Right renal pelvis (tissue), 4 donors: ENCODE measurements around the gene HRNR. TPM values are rescaled to one million over a fixed set of nuclear protein-coding genes. Genes with fewer than 3 reads are reported as not detected.

Source experiments
- DNase-seq, 4 donors: peaks; one replicate each; pipeline ENCODE4 v3.0.0-alpha.2; 2013; ENCODE audit warnings: low read depth in 4 of 4, low spot score in 3 of 4, missing footprints in 1 of 4
- polyA plus RNA-seq, 4 donors: library from polyadenylated mRNA; unstranded; fragments of 120-200 nt; gene quantifications; one replicate each; pipeline ENCODE4 v1.2.1, GENCODE V29; 2013; ENCODE audit not compliant: insufficient read length in 4 of 4

The HRNR gene
- polyA plus RNA-seq, 4 donors, result 0.19 to 1.0 (median 0.55) TPM

DNA sequence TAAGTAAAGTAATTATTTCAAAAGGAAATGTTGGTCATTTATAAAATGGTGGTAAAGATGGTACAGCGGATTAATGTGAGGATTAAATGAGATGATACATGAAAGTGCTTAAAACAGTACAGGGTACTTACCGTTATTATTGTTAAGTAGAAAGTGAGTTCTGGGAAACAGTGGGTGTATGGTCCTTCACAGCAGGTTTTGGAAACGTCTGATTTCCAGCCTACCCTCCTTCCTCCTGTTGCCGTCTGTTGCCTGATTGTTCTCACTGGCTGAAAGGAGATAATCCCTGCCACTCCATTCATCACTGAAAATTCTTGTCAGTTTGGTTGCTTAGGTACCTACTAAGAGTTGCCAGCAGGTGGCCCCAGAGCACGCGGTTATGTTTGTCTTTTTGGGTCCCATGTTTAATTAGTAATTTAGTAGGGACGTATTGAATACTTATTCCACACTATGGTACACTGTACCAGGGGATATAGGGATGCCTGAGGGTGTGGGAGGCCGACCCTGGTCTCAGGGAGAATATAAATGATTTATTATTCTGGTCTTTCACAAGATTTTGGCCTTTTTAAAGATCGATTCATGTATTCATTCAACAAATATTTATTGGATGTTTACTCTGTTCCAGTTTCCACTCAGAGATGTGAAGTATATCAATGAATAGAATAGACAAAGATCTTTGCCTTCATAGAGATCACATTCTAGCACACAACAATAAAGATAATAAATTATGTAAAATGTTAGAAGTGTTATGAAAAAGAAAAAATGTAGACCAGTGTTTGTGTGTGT, 34.1 kb downstream of the HRNR start:
- DNase-seq, result peak; percentile 20 to 47 (median 36)

GRCh38 chr1:152188673-152189591, 35.1 kb downstream of the HRNR start:
- peak; percentile 32 to 44 (median 35) for DNase-seq

- DNase-seq, result no peak
Measured at GRCh38 chr1:152186556-152187285, 37.3 kb downstream of the HRNR start.

GRCh38 chr1:152185544-152186391, 38.2 kb downstream of the HRNR start:
- peak in 1 of 4 donors; percentile 10 for DNase-seq

DNA sequence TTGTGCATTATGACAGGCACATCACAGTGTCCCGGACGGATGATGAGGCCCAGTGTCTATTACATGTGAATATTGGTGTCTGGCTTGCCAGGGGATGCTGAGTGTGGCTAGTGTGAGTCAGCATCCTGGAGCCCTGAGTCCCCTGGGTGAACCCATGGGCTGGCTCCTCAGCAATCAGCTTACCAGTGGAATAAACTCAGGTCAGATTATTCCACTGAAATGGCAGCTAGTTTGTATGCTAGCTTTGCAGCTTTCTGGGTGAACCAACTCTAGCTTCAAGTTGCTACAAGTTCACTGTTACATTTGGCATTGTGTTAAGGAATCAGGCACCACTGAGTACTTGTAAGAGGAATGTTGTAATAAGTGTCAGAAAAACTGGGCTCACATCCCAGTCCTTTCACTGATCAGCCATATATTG, 41.0 kb downstream of the HRNR start:
- DNase-seq, result no peak

DNA sequence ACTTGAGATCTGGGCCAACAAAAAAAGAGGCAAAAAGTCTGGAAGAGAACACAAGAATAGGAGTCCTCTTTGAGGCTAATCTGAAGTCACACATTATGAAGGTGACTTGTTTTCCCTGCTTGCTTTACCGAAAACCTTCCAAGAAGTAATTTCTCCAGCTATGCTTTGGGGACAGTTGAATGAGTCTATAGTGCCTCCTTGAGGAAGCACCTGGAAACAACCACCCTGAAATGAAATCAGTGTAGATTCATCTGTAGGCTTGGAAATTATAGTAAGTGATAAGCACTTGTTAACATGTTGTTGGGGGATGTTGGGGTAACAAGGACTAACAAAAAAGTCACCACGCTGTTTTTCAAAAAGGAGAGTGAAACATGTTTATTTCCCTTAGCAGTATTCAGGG, 41.6 kb downstream of the HRNR start:
- DNase-seq, result no peak

DNA sequence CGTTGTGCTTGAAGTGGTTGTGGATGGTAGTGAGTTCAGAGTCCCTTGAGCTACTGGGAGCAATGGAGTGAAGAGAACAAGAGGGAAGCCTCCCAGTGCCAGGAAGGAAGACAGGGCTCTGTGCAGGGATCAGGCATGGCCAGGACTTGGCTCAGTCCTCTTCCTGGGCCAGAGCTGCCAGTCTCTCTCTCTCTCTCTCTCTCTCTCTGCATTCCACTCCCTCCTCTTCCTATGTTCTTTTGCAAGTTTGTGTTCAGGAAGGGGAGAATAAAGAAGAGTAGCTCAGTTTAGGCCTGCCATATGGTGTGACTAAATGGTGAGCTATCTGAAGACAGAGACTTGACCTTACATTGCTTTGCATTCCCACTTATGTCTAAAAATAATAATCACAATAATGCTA, 44.4 kb downstream of the HRNR start:
- no peak for DNase-seq

DNA sequence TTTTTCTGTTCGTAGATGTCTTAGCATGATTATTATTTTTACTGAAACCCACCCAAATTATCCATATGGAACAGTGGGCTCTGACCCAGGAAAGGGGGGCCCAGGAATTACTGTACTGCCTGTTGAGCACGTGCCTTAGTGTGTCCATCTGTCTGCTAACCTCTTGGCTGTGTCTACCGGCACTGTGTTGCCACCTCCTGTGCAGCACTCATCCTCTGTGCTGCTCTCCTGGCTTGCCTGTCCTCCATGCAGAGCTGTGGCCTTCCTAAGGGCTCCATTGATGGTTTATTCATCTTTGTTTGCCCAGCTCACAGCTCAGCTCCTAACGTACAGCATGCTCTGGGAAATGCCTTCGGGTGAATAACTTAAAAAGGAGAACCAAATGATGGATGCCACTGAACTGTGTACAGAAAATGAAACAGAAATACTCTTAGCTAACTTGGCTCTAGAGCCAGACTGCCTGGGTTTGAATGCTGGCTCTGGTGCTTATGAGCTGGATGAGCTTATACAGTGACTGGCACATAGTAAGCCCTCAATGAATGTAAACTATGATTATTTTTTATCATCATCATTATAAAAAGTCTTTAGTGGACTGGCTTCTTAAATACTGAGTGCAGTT, 53.6 kb downstream of the HRNR start:
- DNase-seq, result no peak

DNA sequence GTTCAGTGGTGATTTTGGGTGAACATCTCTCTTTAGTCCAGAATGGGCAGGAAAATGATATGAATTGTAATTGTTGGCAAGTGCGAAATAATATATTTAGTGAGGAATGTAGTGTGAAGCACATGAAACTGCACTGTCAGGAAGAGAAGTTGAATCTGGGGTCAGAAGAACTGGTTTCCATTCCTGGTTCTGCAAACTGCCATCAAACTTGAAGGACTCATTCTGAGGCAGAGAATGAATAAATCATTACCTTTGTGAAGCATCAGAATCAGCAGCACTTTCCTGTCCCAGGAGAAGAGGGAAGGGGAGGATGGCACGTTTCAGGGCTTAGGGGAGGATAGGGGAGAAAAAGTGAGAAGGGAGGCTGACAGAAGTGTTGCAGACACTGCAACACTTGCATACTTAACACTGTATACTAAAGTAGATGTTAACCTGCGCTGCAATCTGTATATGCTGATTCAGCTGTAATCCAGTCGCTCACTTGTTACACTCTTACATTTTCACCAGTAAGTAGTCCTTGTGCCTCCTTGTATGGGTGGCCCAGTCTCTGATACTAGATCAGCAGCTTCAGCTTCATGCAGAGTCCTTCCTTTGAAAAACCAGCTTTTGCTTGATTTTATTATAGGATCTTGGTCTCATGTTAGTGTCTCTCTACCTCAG, 54.5 kb downstream of the HRNR start:
- no peak for DNase-seq

- DNase-seq, result no peak
Measured at GRCh38 chr1:152168535-152168868, 55.5 kb downstream of the HRNR start.

- DNase-seq, result no peak
Measured at GRCh38 chr1:152167835-152168534, 56.0 kb downstream of the HRNR start.

DNA sequence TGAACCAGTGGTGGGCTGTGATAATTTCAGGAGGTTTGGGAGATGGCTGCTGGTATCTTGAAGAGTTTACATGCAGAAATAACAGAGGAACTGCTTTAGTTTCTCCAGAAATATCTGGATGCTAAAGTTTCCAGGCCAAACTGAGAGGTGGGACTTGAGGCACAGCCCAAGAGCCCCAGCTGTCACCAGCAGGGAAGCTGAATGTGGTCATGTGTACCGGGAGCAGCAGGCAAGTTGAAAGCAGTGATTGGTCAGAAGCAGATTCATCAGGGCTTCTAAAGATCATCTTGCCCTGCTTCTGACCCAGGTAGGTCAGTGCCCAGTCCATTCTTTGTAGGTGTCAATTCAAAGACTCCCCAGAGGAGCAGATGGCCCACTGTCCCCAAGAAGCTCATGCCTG, 57.0 kb downstream of the HRNR start:
- DNase-seq, result no peak

GRCh38 chr1:152165286-152166077, 58.5 kb downstream of the HRNR start:
- no peak for DNase-seq

GRCh38 chr1:152164517-152165136, 59.4 kb downstream of the HRNR start:
- no peak for DNase-seq

DNA sequence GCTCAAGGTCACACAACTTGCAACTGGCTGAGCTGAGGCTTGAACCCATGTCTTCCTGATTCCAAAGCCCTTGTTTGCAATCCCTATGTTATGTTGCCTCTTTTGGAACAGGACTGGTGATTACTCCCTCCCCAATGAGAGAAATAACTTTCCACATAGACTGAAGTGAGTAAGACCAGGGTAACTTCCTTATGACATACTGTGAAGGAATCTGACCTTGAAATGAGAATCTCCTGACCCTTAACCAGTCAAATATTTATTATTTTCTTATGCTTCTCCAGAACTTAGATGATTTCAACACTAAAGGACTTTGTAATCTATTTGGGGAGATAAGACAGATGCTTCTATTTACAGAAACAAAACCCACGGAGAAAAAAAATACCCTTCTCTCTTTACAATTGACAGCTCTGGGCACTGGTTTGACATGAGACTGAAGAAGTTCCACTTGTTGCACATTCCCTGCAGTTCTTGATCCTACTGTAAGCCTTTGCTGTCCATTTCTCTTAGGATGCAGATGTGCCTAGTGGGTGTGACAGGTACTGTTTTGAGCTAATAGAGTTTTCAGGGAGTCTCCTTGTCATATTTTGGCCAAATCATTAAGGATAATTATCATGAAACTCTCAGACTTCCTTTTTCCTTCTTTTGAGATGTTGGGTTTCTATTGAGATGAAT, 61.1 kb downstream of the HRNR start:
- peak in 1 of 4 donors; percentile 5 for DNase-seq
